ENCODE data around the gene BEST1.
"Not testable (repeated sequence)": the region's sequence is repeated elsewhere in the genome, so short reads cannot be mapped to it uniquely, and the experiment has no call there.

The BEST1 gene

DNA sequence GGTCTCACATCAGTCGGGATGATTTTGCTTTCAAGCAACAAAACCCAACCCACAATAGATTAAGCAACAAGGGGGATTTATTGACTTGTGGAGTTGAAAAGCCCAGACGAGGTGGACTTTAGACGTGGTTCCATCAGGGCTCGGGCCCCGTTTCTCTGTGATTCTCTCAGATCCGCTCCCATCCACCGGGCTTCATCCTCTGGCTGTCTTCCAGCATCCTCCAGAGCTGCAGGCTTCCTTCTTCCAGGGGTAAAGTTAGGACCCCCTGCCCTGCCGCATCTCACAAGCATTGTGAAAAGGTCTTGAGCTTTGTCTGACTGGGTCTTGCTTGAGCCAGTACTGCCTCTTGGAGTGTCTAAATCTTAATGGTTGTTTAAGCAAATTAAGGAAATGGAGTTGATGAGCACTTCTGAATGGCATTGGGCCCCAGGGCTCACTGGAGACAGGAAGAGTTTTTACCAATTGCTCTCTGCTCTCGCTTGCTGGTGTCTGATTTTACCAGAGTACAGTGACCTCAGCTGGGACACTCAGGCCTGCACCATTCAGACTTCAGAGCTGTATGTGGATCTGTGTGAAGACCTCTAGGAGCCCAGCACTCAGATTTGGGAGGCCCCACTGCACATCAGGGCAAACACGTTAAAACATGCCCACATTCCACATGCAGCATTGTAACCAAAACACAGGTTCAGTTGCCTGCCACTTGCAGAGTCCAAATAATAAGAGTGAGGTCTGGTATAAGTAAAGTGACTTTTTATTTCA lies 30.8 kb downstream of the BEST1 start:
- no peak for DNase-seq

- DNase-seq, result no peak
Observed at GRCh38 chr11:61983419-61983818, 33.3 kb downstream of the BEST1 start.

DNA sequence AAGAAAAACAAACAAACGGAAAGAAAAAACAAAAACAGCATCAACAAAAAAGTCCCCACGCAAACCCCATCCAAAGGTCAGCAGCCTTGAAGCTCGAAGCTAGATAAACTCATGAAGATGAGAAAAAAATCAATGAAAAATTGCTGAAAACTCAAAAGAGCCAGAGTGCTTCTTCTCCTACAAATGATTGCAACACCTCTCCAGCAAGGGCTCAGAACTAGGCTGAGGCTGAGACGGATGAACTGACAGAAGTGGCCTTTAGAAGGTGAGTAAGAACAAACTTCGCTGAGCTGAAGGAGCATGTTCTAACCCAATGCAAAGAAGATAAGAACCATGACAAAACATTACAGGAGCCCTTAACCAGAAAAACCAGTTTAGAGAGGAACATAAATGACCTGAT lies 35.7 kb downstream of the BEST1 start:
- DNase-seq, result no peak

- DNase-seq, result no peak
Observed at GRCh38 chr11:61994981-61995380, 44.8 kb downstream of the BEST1 start.

DNA sequence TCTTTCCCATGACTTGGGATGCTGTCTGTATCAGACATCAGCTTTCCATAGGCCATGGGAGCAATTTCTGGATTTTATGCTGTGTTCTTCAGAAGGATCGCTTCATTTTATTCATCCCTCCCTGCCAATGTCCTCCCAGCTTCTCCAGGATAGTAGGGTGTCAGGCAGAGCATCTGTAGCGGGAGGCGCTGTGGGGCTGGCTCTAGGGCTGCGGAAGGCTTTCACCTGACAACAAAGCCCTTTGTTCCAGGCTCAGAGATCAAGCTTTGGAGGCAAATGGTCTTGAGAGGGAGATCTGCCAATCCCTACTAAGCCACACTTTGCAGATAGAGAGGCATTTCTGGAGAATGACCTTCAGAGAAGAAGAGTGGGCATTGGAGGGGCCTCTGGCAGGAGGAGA lies 46.8 kb downstream of the BEST1 start:
- no peak for DNase-seq

GRCh38 chr11:61999141-61999975 lies 49.2 kb downstream of the BEST1 start:
- DNase-seq, result no peak

- DNase-seq, result no peak
Observed at GRCh38 chr11:62000539-62001446, 50.6 kb downstream of the BEST1 start.

GRCh38 chr11:62001450-62002191 lies 51.5 kb downstream of the BEST1 start:
- no peak for DNase-seq

- DNase-seq, result not testable (repeated sequence)
Observed at GRCh38 chr11:62002283-62002682, 52.1 kb downstream of the BEST1 start.

DNA sequence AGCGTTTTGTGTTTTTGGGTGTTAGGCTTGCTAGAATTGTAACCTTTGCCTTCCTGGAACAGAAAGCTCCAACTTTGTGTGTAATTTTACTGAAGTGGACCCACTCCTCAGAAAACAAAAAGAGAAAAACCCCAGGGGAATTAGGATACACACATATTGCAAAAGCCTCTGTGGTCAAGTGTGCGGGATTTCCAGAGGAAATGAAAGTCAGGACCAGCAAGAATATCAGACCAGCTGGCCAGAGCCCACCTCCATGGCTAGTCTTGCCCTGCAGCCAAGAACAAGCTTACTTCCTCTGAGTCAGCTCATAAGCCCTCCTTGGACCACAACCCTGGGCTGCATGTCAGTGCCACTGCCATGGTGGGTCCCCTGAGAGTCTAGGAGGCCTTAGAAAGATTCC lies 54.3 kb downstream of the BEST1 start:
- no peak for DNase-seq

DNA sequence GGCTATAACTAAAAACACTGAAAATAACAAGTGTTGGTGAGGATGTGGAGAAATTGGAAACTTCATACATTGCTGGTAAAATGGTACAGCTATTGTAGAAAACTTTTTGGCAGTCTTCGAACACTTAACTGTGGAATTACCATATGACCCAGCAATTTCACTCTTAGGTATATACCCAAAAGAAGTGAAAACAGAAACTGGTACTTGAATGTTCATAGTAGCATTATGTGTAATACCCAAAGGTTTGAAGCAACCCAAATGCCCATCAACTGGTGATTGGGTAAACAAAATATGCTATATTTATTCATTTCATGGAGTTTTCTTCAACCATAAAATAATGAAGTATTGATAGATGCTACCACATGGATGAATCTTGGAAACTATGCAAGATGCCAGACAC lies 58.0 kb downstream of the BEST1 start:
- DNase-seq, result no peak

DNA sequence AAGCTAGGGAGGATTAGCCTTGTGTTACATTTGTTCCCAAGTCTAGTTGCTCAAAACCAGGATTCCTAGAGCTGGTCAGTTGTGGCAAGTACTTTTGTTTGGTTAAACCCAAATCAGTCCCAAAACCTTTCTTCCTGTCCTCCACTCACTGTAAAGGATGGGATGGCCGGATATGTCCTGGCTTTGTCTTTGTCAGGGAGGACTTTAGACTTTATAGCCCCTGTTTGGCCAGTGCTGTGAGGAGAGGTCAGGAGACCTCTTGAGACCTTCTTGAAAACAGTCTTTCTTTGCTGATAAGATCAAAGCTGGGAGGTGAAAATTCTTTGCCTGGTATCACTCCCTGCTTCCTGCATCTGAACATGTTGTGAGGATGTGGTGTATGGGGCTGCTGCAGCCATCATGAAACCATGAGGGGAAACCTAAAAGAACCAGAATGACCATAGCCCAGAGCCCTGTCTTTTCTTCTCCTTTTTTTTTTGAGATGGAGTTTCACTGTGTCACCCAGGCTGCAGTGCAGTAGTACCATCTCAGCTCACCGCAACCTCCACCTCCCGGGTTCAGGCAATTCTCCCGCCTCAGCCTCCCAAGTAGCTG lies 60.9 kb downstream of the BEST1 start:
- DNase-seq, result no peak

DNA sequence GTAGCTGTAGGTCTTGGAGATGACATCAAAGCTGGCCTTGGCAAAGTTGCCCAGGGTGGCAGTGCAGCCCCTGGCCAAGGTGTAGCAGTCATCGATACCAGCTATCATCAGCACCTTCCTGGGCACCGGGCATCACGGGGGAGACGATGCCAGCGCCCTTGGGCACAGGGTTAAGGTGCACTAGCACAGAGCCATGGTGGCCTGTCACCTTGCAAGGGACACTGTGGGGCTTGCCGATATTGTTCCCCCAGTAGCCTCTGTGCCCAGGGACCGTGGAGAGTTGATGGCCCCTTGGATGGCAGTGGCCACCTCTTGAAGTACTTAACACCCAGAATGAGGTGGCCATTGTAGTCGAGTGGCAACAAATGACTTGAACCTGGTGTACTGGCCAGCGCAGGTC lies 61.7 kb downstream of the BEST1 start:
- no peak for DNase-seq

- DNase-seq, result no peak
Observed at GRCh38 chr11:62012451-62012831, 62.3 kb downstream of the BEST1 start.

DNA sequence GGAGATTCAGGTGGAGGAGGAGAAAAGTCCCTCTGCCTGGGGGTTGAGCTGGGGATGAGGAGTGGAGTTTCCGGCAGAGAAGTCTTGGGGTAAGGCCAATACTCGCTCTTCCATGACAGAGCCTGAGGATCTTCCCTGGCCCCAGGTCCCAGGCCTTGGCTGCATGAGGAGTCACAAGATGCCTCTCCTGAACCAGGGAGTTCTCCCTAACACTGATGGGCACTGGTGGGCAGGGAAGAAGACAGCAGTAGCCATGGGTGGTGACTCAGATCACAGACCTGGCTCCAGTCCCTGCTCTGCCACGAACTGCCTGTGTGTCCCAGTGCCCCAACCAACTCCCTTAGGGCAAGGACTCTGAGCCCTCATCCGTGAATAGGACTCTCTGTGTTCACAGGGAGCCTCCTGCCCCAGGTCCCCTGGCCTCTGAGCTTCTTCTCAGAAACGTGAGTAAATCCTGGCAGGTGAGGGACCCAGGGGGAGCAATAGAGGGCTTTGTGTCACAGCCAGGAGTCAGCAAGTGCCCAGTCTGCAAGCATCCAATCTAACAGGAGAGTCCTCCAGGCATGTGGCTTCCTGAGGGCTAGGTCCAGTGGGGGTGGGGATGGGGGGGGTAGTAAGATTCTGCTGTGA lies 62.8 kb downstream of the BEST1 start:
- no peak for DNase-seq

All from activated CD8-positive, alpha-beta memory T cell treated with anti-CD3 and anti-CD28 coated beads, Interleukin-2, amount 50 U/mL, for 4 hours (primary cell).